Renal cortex interstitium (tissue), 11 donors: ENCODE results near the gene MIER2. TPM values are rescaled to one million over a fixed set of nuclear protein-coding genes. Genes with fewer than 3 reads are reported as not detected.

Source experiments
- DNase-seq, 11 donors: peaks; one replicate each; pipeline ENCODE4 v3.0.0-alpha.2; 2013; ENCODE audit warnings: low read depth in 9 of 11, low spot score in 4 of 11; ENCODE audit errors: extremely low read depth in 1 of 11
- polyA plus RNA-seq, 3 donors: library from polyadenylated mRNA; unstranded; fragments of 120-200 nt; gene quantifications; one replicate each; pipeline ENCODE4 v1.2.1, GENCODE V29; 2013; ENCODE audit not compliant: insufficient read length in 3 of 3

The MIER2 gene
- polyA plus RNA-seq, 3 donors, result 24.7 to 31.1 (median 29.8) TPM

- no peak for DNase-seq
These were observed 3.0 kb downstream of the MIER2 start for GRCh38 chr19:341386-342127.

GRCh38 chr19:340620-341385, 3.8 kb downstream of the MIER2 start:
- DNase-seq, result no peak

GRCh38 chr19:339262-339887, 5.2 kb downstream of the MIER2 start:
- DNase-seq, result no peak

GRCh38 chr19:338421-338820, 6.2 kb downstream of the MIER2 start:
- no peak for DNase-seq

GRCh38 chr19:336067-336614, 8.5 kb downstream of the MIER2 start:
- no peak for DNase-seq

GRCh38 chr19:335486-336066, 9.0 kb downstream of the MIER2 start:
- DNase-seq, result no peak

- no peak for DNase-seq
These were observed 9.5 kb downstream of the MIER2 start for GRCh38 chr19:335072-335471.

- no peak for DNase-seq
These were observed 10.1 kb downstream of the MIER2 start for GRCh38 chr19:334296-335071.

GRCh38 chr19:330503-330902, 14.1 kb downstream of the MIER2 start:
- DNase-seq, result no peak

GRCh38 chr19:329876-330275, 14.7 kb downstream of the MIER2 start:
- no peak for DNase-seq

GRCh38 chr19:328025-328505, 16.5 kb downstream of the MIER2 start:
- DNase-seq, result no peak

- no peak for DNase-seq
These were observed 17.1 kb downstream of the MIER2 start for GRCh38 chr19:327291-328024.

- no peak for DNase-seq
These were observed 17.7 kb downstream of the MIER2 start for GRCh38 chr19:326871-327270.

- DNase-seq, result no peak
These were observed 18.5 kb downstream of the MIER2 start for GRCh38 chr19:325937-326565.

- no peak for DNase-seq
These were observed 19.2 kb downstream of the MIER2 start for GRCh38 chr19:325173-325936.

GRCh38 chr19:324716-325115, 19.9 kb downstream of the MIER2 start:
- no peak for DNase-seq

- no peak for DNase-seq
These were observed 22.0 kb downstream of the MIER2 start for GRCh38 chr19:322616-323015.
